Measurements from ENCODE around the gene SIGLEC8. TPM values are rescaled to one million over a fixed set of nuclear protein-coding genes. Genes with fewer than 3 reads are reported as not detected.
"Not testable (repeated sequence)": the region's sequence is repeated elsewhere in the genome, so short reads cannot be mapped to it uniquely, and the experiment has no call there.

Gene SIGLEC8
- total RNA-seq, 1 donor from 2014 or later, result not detected

DNA sequence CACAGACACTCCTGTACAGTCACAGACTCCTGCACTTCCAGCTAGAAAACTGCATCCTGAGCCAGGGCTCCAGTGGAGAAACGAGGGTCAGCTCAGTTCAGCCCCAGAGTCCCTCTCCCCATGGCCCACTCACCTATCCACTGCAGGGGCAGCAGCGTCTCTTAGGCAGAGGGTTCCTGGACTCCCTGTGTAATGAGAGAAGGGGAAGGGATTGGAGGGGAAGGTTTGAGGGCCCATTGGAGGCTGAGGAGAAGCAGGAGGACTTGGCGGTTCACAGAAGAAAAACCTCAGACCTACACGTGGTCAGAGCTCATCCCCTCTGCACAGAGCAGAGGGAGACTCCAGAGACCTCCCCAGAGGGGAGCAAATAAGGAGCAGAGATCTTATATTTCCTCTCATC lies 10.9 kb upstream of the SIGLEC8 start:
- peaks cover 8% of the 10 kb centered on the region for H3K4me1 Mint-ChIP-seq
- TF ChIP-seq, protein P1, sequence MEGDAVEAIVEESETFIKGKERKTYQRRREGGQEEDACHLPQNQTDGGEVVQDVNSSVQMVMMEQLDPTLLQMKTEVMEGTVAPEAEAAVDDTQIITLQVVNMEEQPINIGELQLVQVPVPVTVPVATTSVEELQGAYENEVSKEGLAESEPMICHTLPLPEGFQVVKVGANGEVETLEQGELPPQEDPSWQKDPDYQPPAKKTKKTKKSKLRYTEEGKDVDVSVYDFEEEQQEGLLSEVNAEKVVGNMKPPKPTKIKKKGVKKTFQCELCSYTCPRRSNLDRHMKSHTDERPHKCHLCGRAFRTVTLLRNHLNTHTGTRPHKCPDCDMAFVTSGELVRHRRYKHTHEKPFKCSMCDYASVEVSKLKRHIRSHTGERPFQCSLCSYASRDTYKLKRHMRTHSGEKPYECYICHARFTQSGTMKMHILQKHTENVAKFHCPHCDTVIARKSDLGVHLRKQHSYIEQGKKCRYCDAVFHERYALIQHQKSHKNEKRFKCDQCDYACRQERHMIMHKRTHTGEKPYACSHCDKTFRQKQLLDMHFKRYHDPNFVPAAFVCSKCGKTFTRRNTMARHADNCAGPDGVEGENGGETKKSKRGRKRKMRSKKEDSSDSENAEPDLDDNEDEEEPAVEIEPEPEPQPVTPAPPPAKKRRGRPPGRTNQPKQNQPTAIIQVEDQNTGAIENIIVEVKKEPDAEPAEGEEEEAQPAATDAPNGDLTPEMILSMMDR (IDR thresholded peaks at IDR 0.05), result no peak
- ATAC-seq (ENCODE audit: low read depth) (no peak), DNase-seq (no peak)
- H3K27ac Mint-ChIP-seq, result no peak overlapping the region
- H3K4me3 Mint-ChIP-seq, result no peak overlapping the region
- ChIA-PET CTCF (interaction anchor here (0.6 to 11.8 kb wide), 2 partner anchors 141 to 189 kb away, joined by 3 to 414 read pairs; no protein-coding TSS in a partner anchor), POLR2A (no interaction called here)
- no peaks in the 10 kb centered on the region for H3K36me3 Mint-ChIP-seq (ENCODE audit: low read depth)
- no peaks in the 10 kb centered on the region for H3K9me3 Mint-ChIP-seq
- peaks cover 24% of the 10 kb centered on the region for H3K27me3 Mint-ChIP-seq
- intact Hi-C loops (cut with micrococcal nuclease), result no loop called here

DNA sequence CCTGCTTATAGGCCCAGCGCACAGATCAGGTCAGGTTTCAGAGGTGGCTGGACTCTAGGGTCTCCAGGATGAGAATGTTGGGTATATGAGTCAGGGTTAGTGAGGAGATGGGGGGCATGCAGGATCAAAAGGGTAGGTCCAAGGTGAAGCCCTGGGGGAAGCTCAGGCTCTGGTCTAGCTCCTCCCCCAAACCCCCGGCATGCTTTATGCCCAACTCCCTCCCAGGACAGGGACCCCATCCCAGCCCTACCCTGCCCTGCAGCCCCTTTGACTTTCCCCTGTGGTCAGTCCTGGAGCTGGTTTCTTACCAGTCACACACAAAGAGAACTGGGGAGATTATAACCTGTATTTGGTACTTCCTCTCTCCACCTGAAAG lies 10.3 kb upstream of the SIGLEC8 start:
- DNase-seq (no peak), ATAC-seq (ENCODE audit: low read depth) (no peak)
- H3K4me1 Mint-ChIP-seq, result peaks cover 6% of the 10 kb centered on the region
- no peaks in the 10 kb centered on the region for H3K9me3 Mint-ChIP-seq
- H3K4me3 Mint-ChIP-seq, result no peak overlapping the region
- H3K27me3 Mint-ChIP-seq, result peaks cover 25% of the 10 kb centered on the region
- TF ChIP-seq, protein P1 (IDR thresholded peaks at IDR 0.05), result no peak
- H3K27ac Mint-ChIP-seq, result no peak overlapping the region
- no peaks in the 10 kb centered on the region for H3K36me3 Mint-ChIP-seq (ENCODE audit: low read depth)
- ChIA-PET CTCF (interaction anchor here (11.8 kb wide), 1 partner anchor 190 kb away, joined by 414 read pairs; no protein-coding TSS in a partner anchor), POLR2A (no interaction called here)
- intact Hi-C loops (cut with micrococcal nuclease), result no loop called here

DNA sequence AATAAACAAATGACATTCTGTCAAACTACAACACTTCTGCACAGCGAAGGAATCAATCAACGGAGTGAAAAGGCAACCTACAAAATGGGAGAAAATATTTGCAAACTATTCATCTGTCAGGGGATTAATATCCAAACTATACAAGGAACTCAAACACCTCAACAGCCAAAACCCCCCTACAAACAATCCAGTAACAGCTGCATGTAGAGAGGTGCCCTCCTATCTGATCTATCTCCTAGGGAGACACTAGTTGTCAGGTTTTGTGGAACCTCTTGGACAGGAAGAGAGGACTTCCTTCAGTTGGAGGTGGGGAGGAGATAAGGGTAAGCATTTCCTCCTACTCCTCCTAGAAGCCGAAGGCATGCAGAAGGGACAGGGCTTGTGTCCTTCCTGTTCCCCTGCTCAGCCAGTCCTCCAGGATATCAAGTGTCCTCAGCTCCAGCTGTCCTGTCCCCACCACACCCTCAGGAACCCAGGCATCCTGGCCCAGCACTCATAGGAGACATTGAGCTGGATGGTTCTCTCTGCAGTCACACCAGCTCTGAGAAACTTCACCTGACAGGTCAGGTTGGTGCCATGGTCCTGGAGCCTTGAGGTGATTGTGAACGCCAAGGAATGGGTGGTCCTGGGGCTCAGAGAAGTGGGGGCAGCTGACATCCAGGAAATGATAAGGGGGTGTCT lies 9.8 kb upstream of the SIGLEC8 start:
- peaks cover 29% of the 10 kb centered on the region for H3K27me3 Mint-ChIP-seq
- no peaks in the 10 kb centered on the region for H3K9me3 Mint-ChIP-seq
- ChIA-PET POLR2A (no interaction called here), CTCF (interaction anchor here (1.2 to 11.8 kb wide), 2 partner anchors 10 to 190 kb away, joined by 3 to 414 read pairs; partner anchors contain the start of gene CEACAM18)
- no peak for ATAC-seq (ENCODE audit: low read depth)
- TF ChIP-seq, protein P1 (IDR thresholded peaks at IDR 0.05), result no peak
- no peaks in the 10 kb centered on the region for H3K36me3 Mint-ChIP-seq (ENCODE audit: low read depth)
- peaks cover 3% of the 10 kb centered on the region for H3K4me1 Mint-ChIP-seq
- H3K4me3 Mint-ChIP-seq, result no peak overlapping the region
- DNase-seq, result no peak
- H3K27ac Mint-ChIP-seq, result no peak overlapping the region
- intact Hi-C loops (cut with micrococcal nuclease), result no loop called here

DNA sequence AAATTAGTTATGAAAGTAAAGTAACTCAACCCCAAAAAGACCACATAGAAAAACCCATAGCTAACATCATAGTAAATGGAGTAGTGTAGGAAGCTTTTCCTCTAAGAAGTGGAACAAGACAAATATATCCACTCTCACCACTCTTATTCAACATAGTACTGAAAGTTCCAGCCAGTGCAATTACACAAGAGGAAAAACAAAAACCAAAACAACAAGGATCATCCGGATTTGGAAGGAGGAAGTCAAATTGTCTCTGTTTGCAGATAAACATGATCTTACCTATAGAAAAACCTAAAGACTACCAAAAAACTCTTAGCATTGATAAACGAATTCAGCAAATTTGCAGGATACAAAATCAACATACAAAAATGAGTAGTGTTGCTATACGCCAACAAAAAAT lies 8.5 kb upstream of the SIGLEC8 start:
- Mint-ChIP-seq H3K27me3 (peaks cover 34% of the 10 kb centered on the region), H3K27ac (no peak overlapping the region), H3K4me1 (no peaks in the 10 kb centered on the region), H3K36me3 (ENCODE audit: low read depth) (no peaks in the 10 kb centered on the region), H3K9me3 (no peaks in the 10 kb centered on the region), H3K4me3 (no peak overlapping the region)
- ChIA-PET CTCF (interaction anchor here (11.8 kb wide), 1 partner anchor 192 kb away, joined by 414 read pairs; no protein-coding TSS in a partner anchor), POLR2A (no interaction called here)
- DNase-seq (no peak), ATAC-seq (ENCODE audit: low read depth) (no peak)
- intact Hi-C loops (cut with micrococcal nuclease), result no loop called here
- TF ChIP-seq, protein P1 (IDR thresholded peaks at IDR 0.05), result no peak

DNA sequence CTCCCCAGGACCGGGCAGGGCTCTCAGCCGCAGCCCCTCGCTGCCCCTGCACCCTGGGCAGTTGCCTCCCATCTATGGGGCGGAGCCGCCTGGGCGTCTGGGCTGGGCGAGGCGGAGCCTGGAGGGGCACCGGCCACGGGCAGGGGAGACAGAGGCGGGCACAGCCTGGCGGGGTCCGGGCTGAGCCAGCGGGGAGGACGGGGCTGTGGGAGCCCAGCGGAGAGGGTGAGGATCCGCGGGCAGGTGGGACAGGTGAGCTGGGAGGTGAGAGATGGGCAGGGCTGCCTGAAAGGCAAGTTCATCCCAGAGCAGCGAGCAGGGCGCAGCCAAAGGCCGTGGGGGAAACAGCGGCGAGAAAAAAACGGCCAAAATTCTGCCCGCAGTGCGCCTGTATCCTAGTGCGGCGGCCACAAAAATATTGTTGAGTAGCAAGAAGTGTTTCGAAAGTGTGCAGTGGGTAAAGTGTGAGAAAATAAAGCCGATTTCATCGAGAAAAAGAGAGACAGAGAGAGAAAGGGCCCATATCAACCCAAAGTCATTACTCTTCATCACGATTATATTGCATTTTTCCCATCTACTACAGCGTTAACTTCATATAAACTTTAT lies 5.8 kb upstream of the SIGLEC8 start:
- H3K4me1 Mint-ChIP-seq; intact Hi-C loops (cut with micrococcal nuclease); H3K27ac Mint-ChIP-seq; H3K9me3 Mint-ChIP-seq; H3K36me3 Mint-ChIP-seq (ENCODE audit: low read depth); DNase-seq; H3K4me3 Mint-ChIP-seq; ATAC-seq (ENCODE audit: low read depth); CTCF ChIA-PET; POLR2A ChIA-PET: not testable (repeated sequence)
- peaks cover 36% of the 10 kb centered on the region for H3K27me3 Mint-ChIP-seq
